K562 (cell line): ENCODE measurements around the gene SV2C.

Experiments
- CTCF ChIP-seq, 3 experiments: IDR thresholded peaks in 2 of 3; conservative IDR thresholded peaks in 1 of 3; 2 replicates each; pipeline ENCODE4 v1.5.1; 2011 to 2012; ENCODE audit warnings: low read length in 3 of 3, mild to moderate bottlenecking in 3 of 3, control low read depth in 2 of 3, improper control_type of control experiment in 1 of 3, inconsistent platforms in 1 of 3, low read depth in 1 of 3, mixed read lengths in 1 of 3, moderate library complexity in 1 of 3; ENCODE audit not compliant: insufficient read depth in 2 of 3
- RNF2 ChIP-seq: sonication (generic); IDR thresholded peaks from 2 replicates; pipeline ENCODE4 v1.6.1; 2016

DNA sequence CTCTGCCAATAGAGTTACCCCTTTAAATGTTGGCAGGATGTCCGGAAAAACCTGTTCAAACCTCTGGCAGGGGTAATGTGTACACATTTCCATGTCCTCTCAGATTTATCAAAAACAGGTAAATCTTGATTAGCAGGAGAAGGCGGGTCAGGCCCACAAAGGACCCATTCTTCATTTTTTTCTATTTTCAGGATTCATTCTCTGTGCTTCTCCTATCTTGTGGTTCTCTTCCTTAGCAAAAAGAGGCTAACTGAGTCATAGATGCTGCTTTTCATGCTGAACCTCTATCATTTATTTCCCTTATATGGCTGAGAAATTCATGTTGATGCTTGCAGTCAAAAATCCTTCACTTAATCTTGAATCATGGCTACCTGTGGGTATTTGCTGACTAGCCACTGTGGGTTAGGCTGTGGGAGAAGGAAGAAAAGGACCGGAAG is 207.2 kb downstream of the SV2C start:
- TF ChIP-seq RNF2 = no peak
- TF ChIP-seq CTCF (IDR thresholded peaks at IDR 0.05 in 2 of 3, conservative IDR thresholded peaks at IDR 0.05 in 1 of 3; ENCODE audit: insufficient read depth in 2 of 3, low read depth in 1 of 3, low read length in 3 of 3) = no peak
